Measurements from ENCODE around the gene PINLYP. TPM values are rescaled to one million over a fixed set of nuclear protein-coding genes. Genes with fewer than 3 reads are reported as not detected.

PINLYP gene
- total RNA-seq, 6 experiments from 2014 or later: 0.58 to 1.5 (median 0.81) TPM; not detected in 1

GRCh38 chr19:43628646-43629326, 53.2 kb downstream of the PINLYP start:
- no peaks in the 10 kb centered on the region for H3K9me3 ChIP-seq
- TF ChIP-seq POLR2A (IDR thresholded peaks at IDR 0.05) (no peak), CTCF (IDR thresholded peaks at IDR 0.05) (no peak)
- DNase-seq: no peak
- 83% methylated on average over 2 of the region's 3 CpGs for WGBS (ENCODE audit: insufficient coverage, low coverage, low lambda C conversion rate, missing lambda C conversion rate)
- no peaks in the 10 kb centered on the region for H3K36me3 ChIP-seq
- intact Hi-C loops (cut with DNase I): no loop called here
- H3K4me3 ChIP-seq: no peak overlapping the region
- H3K27ac ChIP-seq: no peak overlapping the region
- ATAC-seq: no peak
- no peaks in the 10 kb centered on the region for H3K27me3 ChIP-seq
- H3K4me1 ChIP-seq: no peaks in the 10 kb centered on the region

DNA sequence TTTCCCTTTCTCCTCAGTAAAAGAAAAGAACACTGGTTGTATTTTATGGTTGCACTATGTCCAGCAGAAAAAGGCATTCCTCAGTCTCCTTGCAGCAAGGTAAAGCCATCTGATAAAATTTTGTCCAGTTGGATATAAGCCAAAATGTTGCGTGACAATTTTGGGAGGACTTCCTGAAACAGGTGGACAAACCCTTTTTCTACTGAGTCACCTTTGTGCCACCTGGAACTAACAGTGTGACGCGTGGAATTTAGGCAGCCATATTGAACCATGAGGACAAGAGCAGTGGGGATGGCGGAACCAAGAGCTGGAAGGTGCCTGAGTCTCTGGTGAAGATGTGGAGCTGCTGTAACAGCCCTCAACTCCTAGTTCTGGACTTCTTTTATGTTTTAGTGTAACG, 55.9 kb downstream of the PINLYP start:
- no peak overlapping the region for H3K4me3 ChIP-seq
- no peaks in the 10 kb centered on the region for H3K27me3 ChIP-seq
- intact Hi-C loops (cut with DNase I): no loop called here
- DNase-seq (no peak), ATAC-seq (no peak)
- no peak overlapping the region for H3K27ac ChIP-seq
- TF ChIP-seq CTCF (IDR thresholded peaks at IDR 0.05) (no peak), POLR2A (IDR thresholded peaks at IDR 0.05) (no peak)
- H3K9me3 ChIP-seq: no peaks in the 10 kb centered on the region
- no peaks in the 10 kb centered on the region for H3K36me3 ChIP-seq
- H3K4me1 ChIP-seq: no peaks in the 10 kb centered on the region
- WGBS (ENCODE audit: insufficient coverage, low coverage, low lambda C conversion rate, missing lambda C conversion rate): 90% methylated on average over 4 of the region's 5 CpGs

Other genes starting within 250 kb of the PINLYP start
- gene CD177, start 222.1 kb upstream of the PINLYP start, total RNA-seq: 1 to 10 TPM in 3 of 6 experiments, under 1 TPM in 2, not detected in 1; 0.51 to 5.3 (median 1.3) TPM
- not detected for gene TEX101, start 160.9 kb upstream of the PINLYP start, total RNA-seq
- gene LYPD3, start 110.2 kb upstream of the PINLYP start, total RNA-seq: under 1 TPM in 4 of 6 experiments, not detected in 2; 0.20 to 0.28 (median 0.25) TPM
- 10 to 100 TPM in 5 of 6 experiments, 1 to 10 TPM in 1; 9.6 to 15.0 (median 11.1) TPM for gene PHLDB3, start 71.1 kb upstream of the PINLYP start, total RNA-seq
- 10 to 100 TPM; 26.4 to 60.8 (median 46.3) TPM for gene ETHE1, start 48.6 kb upstream of the PINLYP start, total RNA-seq
- gene ZNF575, start 42.6 kb upstream of the PINLYP start, total RNA-seq: under 1 TPM in 5 of 6 experiments, not detected in 1; 0.89 to 0.99 (median 0.95) TPM
- gene XRCC1, start 274 bp upstream of the PINLYP start, total RNA-seq: 1 to 10 TPM; 5.5 to 8.4 (median 7.5) TPM
- gene IRGQ, start 20.3 kb downstream of the PINLYP start, total RNA-seq: 10 to 100 TPM in 4 of 6 experiments, 1 to 10 TPM in 2; 9.1 to 18.6 (median 11.0) TPM
- 10 to 100 TPM in 4 of 6 experiments, 1 to 10 TPM in 2; 7.7 to 15.8 (median 10.3) TPM for gene ZNF576, start 20.8 kb downstream of the PINLYP start, total RNA-seq
- under 1 TPM in 5 of 6 experiments, not detected in 1; 0.09 to 0.37 (median 0.18) TPM for gene SRRM5, start 36.3 kb downstream of the PINLYP start, total RNA-seq
- 10 to 100 TPM; 10.9 to 16.7 (median 13.3) TPM for gene ZNF428, start 43.8 kb downstream of the PINLYP start, total RNA-seq
- 1 to 10 TPM; 2.2 to 4.7 (median 3.7) TPM for gene CADM4, start 64.0 kb downstream of the PINLYP start, total RNA-seq
- 10 to 100 TPM in 1 of 6 experiments, 1 to 10 TPM in 4, under 1 TPM in 1; 0.90 to 13.3 (median 2.3) TPM for gene PLAUR, start 94.4 kb downstream of the PINLYP start, total RNA-seq
- gene IRGC, start 140.3 kb downstream of the PINLYP start, total RNA-seq: not detected
- 10 to 100 TPM in 2 of 6 experiments, 1 to 10 TPM in 4; 6.5 to 13.5 (median 9.8) TPM for gene SMG9, start 179.2 kb downstream of the PINLYP start, total RNA-seq
- gene KCNN4, start 205.2 kb downstream of the PINLYP start, total RNA-seq: 1 to 10 TPM in 1 of 6 experiments, under 1 TPM in 4, not detected in 1; 0.18 to 1.4 (median 0.27) TPM
- gene LYPD5, start 226.6 kb downstream of the PINLYP start, total RNA-seq: under 1 TPM in 2 of 6 experiments, not detected in 4; 0.80 to 0.87 TPM

Measured in right lobe of liver (tissue), 6 donors.